CD4-positive, alpha-beta T cell treated with Interleukin-6 for 4 hours (primary cell): Measurements from ENCODE around the gene SMARCC2.
A peak's percentile ranks its signal among the peaks of the same experiment; 100 is the strongest.
"Not testable (repeated sequence)": the region's sequence is repeated elsewhere in the genome, so short reads cannot be mapped to it uniquely, and the experiment has no call there.

Source experiments
- DNase-seq: peaks from one replicate; pipeline ENCODE4 v3.0.0-alpha.2; 2020; ENCODE audit warnings: mixed read lengths

The SMARCC2 gene

DNA sequence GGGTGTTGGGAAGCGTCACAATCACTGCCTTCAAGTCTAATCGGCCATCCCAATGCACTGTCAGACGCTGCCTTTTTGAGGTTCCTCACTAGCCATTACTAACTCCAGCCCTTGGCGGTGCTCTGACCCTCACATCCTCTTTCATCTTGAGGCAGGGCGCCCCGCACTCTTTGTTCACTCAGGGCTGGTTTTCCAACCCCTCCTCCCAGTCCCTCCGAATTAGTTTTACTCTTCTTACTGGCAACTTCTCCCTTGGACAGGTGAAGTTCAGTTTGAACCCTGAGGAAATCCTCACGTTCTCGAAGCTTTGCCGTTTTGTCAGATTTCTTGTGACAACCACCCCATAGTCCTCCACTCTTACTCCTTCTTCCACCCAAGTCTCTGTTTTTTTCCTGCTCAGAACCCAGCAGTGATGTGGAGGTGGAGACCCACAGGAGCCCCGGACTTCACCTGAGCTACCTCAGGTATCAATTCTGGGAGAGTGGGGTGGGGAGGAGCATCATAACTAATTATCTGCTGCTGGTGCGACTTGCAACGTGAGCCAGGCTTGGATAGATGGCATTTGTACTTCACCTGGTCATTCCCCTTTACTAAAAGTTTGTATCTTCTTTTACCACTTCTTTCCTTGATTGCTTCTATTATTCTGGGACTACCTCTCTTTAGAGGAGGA lies 70.5 kb downstream of the SMARCC2 start:
- DNase-seq, result no peak

DNA sequence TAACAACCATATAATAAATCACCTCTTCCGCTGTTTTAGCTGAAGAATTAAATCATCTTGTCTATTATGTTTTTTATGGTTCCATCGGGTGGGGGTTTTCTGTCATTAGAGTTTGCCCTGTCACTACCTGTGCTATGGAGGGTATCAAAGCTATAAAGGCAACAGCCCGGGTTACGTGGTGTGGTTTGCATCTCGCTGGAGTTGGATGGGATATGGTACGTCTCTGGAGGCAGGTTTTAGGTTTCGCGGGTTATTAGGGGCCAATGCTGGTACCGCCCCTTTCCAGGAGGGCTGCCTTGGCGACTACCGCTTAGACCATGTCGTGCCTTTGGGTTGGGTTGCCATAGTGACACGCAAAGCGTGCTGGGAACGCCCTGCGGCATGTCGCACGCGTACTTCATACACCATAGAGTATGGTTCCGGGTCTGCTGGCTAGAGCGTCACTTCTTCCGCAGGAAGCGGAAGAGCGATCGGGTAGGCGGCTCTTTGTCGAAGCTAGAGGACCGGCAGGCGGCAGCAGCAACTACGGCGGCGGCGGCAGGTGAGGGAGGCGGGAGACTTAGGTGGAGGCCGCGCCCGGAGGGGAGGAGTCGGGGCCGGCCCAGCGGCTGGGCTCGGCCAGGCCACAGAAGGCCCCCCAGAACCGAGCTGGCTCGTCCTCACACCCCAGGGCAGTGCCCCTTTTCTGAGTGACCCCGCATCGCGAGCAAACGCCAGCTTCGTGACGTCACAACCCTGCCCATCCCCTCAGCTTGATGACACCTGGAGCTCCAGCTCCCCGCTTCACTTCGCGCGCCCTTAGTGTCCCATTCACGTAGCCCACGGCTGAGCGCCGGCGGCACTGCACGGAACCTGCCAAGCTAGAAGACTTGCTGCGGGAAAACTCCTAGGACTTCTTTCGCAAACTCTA lies 71.2 kb downstream of the SMARCC2 start, which contains the start of gene ZC3H10:
TSS of gene ZC3H10 (plus strand) at position 489 of the 910 bp plus-strand sequence. CDS start 2,297 bp downstream, outside the sequence.
- DNase-seq, result peak; percentile 96

DNA sequence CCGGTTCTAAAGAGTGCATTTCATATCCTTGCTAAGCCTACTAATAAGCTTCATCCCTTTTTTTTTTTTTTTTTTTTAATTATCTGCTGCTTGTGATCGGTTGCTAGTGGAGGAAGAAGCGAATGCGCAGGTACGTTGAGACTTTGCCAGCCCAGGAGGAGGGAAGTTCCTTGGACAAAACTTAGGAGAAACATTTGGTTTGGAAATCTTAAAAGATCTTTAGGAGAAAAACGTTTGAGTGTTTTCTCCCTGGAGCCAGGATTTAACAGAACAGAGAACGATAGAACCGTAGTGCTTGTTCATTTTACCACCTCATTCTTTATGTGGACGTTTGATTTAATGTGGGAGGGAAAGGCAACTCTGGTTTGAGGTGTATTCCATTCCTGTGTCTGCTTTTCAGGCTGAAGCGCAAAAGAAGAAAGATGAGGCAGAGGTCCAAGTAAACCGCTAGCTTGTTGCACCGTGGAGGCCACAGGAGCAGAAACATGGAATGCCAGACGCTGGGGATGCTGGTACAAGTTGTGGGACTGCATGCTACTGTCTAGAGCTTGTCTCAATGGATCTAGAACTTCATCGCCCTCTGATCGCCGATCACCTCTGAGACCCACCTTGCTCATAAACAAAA lies 72.1 kb downstream of the SMARCC2 start:
- not testable (repeated sequence) for DNase-seq

DNA sequence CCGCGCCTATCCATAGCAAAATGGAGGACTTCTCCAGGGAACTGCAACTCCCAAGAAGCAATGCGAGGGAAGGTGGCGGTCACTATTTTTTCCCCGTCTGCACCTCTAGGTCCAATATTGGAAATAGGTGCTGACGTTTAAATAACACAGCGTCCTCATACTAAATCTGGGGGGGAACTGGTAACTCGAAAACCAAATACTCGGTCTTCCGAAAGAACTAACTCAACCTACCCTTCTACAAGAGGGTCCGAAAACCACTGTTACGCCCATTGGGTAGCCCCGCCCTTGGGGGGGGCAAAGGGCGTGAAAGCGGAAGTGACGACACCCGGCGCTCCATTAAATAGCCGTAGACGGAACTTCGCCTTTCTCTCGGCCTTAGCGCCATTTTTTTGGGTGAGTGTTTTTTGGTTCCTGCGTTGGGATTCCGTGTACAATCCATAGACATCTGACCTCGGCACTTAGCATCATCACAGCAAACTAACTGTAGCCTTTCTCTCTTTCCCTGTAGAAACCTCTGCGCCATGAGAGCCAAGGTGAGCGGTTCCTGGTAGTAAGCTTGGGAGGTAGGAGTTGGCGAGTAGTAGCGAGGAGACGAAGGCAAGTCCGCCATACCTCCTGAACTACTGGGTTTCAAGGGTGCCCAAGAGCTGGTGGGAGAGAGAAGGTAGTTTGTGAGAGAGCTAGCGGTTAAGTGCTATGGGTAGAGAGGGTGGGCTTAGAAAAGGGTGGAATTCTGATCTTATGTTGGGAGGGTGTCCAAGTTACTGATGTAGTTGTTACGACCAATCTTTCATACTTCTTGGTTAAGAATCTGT lies 72.8 kb downstream of the SMARCC2 start, which contains the start of gene RPL41:
TSS of gene RPL41 (plus strand) at position 367 of the 815 bp plus-strand sequence.
- DNase-seq, result peak; percentile 94

DNA sequence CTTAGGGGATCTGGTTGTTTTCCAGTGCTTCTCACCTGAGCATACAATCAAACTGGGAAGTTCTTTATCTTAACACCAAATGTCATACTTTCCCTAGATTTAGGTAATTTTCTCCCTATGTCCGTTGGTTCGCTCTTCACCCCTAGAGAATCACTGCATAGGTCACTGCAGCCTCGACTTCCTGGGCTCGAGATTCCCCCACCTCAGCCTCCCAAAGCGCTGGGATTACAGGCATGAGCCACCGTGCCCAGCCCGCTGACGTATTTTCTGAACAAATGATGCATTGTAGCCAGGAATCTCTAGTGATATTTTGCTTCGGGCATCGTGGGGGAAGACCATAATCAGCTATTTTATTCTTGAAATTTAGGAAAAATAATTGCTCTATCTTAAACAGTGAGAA lies 74.0 kb downstream of the SMARCC2 start:
- DNase-seq, result no peak

DNA sequence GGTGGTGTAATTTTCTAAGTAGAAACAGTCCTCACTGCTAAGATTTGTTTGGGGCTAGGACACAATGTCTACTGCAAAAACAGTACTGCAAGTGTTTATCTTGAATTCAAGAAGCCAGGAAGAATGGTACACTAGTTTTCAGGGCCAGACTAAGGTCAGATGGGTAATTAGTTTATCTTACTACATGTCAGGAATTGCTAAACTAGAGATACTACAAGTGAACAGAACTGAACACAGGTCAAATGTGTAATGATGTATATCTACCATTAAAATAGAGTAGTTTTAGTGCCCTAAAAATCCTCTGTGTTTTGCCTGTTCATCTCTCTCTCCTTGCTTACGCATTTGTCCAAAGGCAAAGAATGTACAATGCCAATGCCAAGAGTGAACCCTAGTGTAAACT lies 75.2 kb downstream of the SMARCC2 start:
- no peak for DNase-seq
